MCF 10A (cell line): ENCODE measurements around the gene AMER2. TPM values are rescaled to one million over a fixed set of nuclear protein-coding genes. Genes with fewer than 3 reads are reported as not detected.
"Not testable (repeated sequence)": the region's sequence is repeated elsewhere in the genome, so short reads cannot be mapped to it uniquely, and the experiment has no call there.

Experiments
- BruUV-seq: library from RNA; stranded (reverse); fragments of 400-500 nt; replicated peaks from 2 replicates; lab custom pipeline; 2021; lab: Mats Ljungman, UMichigan
- CTCF ChIA-PET: fragments of 300-600 bp; sonication (Branson Sonifier 250); formaldehyde crosslinking; extraction: SDS; loops from one replicate; lab custom pipeline; 2021; ENCODE audit warnings: antibody characterized with exemption, inconsistent platforms; lab: Yijun Ruan, JAX
- POLR2A ChIA-PET: fragments of 300-600, 350-650 bp; sonication (Branson Sonifier 250); formaldehyde crosslinking; extraction: SDS; loops from one replicate; lab custom pipeline; 2020; ENCODE audit warnings: antibody characterized with exemption, inconsistent platforms; lab: Yijun Ruan, JAX
- DNase-seq: peaks from one replicate; pipeline ENCODE4 v3.0.0-alpha.2; 2018; ENCODE audit not compliant: unreplicated experiment
- H3K27ac Mint-ChIP-seq: one replicate; pipeline ENCODE4 v1.8.0; 2022; ENCODE audit warnings: mild to moderate bottlenecking, low read depth, mixed read lengths; ENCODE audit not compliant: unreplicated experiment
- H3K27me3 Mint-ChIP-seq: one replicate; pipeline ENCODE4 v1.8.0; 2022; ENCODE audit warnings: mixed read lengths; ENCODE audit not compliant: insufficient read depth, unreplicated experiment
- H3K36me3 Mint-ChIP-seq: one replicate; pipeline ENCODE4 v1.8.0; 2022; ENCODE audit warnings: mild to moderate bottlenecking, moderate library complexity, mixed read lengths; ENCODE audit not compliant: insufficient read depth, unreplicated experiment
- H3K4me1 Mint-ChIP-seq: one replicate; pipeline ENCODE4 v1.8.0; 2022; ENCODE audit warnings: mixed read lengths; ENCODE audit not compliant: insufficient read depth, unreplicated experiment
- H3K4me3 Mint-ChIP-seq: one replicate; pipeline ENCODE4 v1.8.0; 2022; ENCODE audit warnings: mild to moderate bottlenecking, moderate library complexity, mixed read lengths; ENCODE audit not compliant: unreplicated experiment
- H3K9me3 Mint-ChIP-seq: one replicate; pipeline ENCODE4 v1.8.0; 2022; ENCODE audit warnings: mixed read lengths; ENCODE audit not compliant: unreplicated experiment
- CTCF ChIP-seq: fragments of 200-600 bp; IDR thresholded peaks from one replicate; pipeline ENCODE4 v1.8.0; 2022; ENCODE audit warnings: antibody characterized with exemption, mild to moderate bottlenecking; ENCODE audit not compliant: unreplicated experiment
- intact Hi-C: fragments of 100-400 bp; cut with micrococcal nuclease; formaldehyde crosslinking; loops from 2 replicates; pipeline ENCODE4 v1.14.1; 2022
- total RNA-seq: library from RNA; stranded (reverse); gene quantifications from 2 replicates; pipeline ENCODE4 v1.2.3, GENCODE V29; 2022

AMER2 gene
- total RNA-seq, 1 experiment from 2014 or later, result not detected

GRCh38 chr13:25166306-25166705, 5.8 kb downstream of the AMER2 start:
- no peak for DNase-seq
- no TSS peak for BruUV-seq
- no peaks in the 10 kb centered on the region for H3K9me3 Mint-ChIP-seq
- no peak overlapping the region for H3K4me3 Mint-ChIP-seq
- intact Hi-C loops, result no loop called here
- H3K36me3 Mint-ChIP-seq, result no peaks in the 10 kb centered on the region
- no peak overlapping the region for H3K27ac Mint-ChIP-seq
- POLR2A ChIA-PET, result no interaction called here
- no peak for TF ChIP-seq CTCF
- H3K4me1 Mint-ChIP-seq, result peaks cover 1% of the 10 kb centered on the region
- CTCF ChIA-PET, result no interaction called here
- peaks cover 3% of the 10 kb centered on the region for H3K27me3 Mint-ChIP-seq

- Mint-ChIP-seq H3K27me3 (no peaks in the 10 kb centered on the region), H3K9me3 (no peaks in the 10 kb centered on the region), H3K4me1 (no peaks in the 10 kb centered on the region), H3K27ac (no peak overlapping the region), H3K36me3 (no peaks in the 10 kb centered on the region), H3K4me3 (no peak overlapping the region)
- BruUV-seq, result no TSS peak
- DNase-seq, result no peak
- intact Hi-C loops, result no loop called here
- POLR2A ChIA-PET, result no interaction called here
- CTCF ChIA-PET, result no interaction called here
- TF ChIP-seq CTCF, result no peak
These were observed 6.4 kb downstream of the AMER2 start for GRCh38 chr13:25165663-25166062.

- not testable (repeated sequence) for H3K27me3 Mint-ChIP-seq, H3K27ac Mint-ChIP-seq
These were observed 6.9 kb downstream of the AMER2 start for GRCh38 chr13:25165163-25165562.

GRCh38 chr13:25157681-25158080, 14.4 kb downstream of the AMER2 start:
- intact Hi-C loops, result no loop called here
- ChIA-PET CTCF (no interaction called here), POLR2A (no interaction called here)
- no peak for DNase-seq
- H3K36me3 Mint-ChIP-seq, result no peaks in the 10 kb centered on the region
- H3K27ac Mint-ChIP-seq, result no peak overlapping the region
- no TSS peak for BruUV-seq
- no peaks in the 10 kb centered on the region for H3K4me1 Mint-ChIP-seq
- TF ChIP-seq CTCF, result no peak
- H3K27me3 Mint-ChIP-seq, result peaks cover 5% of the 10 kb centered on the region
- no peak overlapping the region for H3K4me3 Mint-ChIP-seq
- H3K9me3 Mint-ChIP-seq, result no peaks in the 10 kb centered on the region

More at GRCh38 chr13:25165163-25165562, 6.9 kb downstream of the AMER2 start:
- CTCF ChIA-PET, H3K4me1 Mint-ChIP-seq, H3K9me3 Mint-ChIP-seq, DNase-seq, BruUV-seq, H3K4me3 Mint-ChIP-seq, H3K36me3 Mint-ChIP-seq, intact Hi-C loops, POLR2A ChIA-PET: not testable (repeated sequence)

GRCh38 chr13:25153736-25154135, 18.4 kb downstream of the AMER2 start:
- BruUV-seq, result no TSS peak

More at GRCh38 chr13:25153736-25154135, 18.4 kb downstream of the AMER2 start:
- CTCF ChIA-PET, result no interaction called here
- intact Hi-C loops, result no loop called here
- no peak for DNase-seq
- Mint-ChIP-seq H3K4me1 (no peaks in the 10 kb centered on the region), H3K9me3 (no peaks in the 10 kb centered on the region), H3K27ac (no peak overlapping the region), H3K36me3 (no peaks in the 10 kb centered on the region), H3K27me3 (peaks cover 36% of the 10 kb centered on the region), H3K4me3 (no peak overlapping the region)
- POLR2A ChIA-PET, result no interaction called here
- no peak for TF ChIP-seq CTCF
